OCI-LY7 (cell line): ENCODE data around the gene LYPD1.

Experiments used
- EZH2phosphoT487 ChIP-seq: fragments of 200-600 bp; sonication (generic); IDR thresholded peaks from 2 replicates; pipeline ENCODE4 v1.6.1; 2018; ENCODE audit warnings: low read depth, borderline replicate concordance, mild to moderate bottlenecking, mixed run types, antibody characterized with exemption, low read length, moderate library complexity, mixed read lengths
- TF ChIP-seq, protein P1 (sequence below): fragments of 200-600 bp; sonication (generic); conservative IDR thresholded peaks from 2 replicates; pipeline ENCODE4 v1.5.1; 2014; ENCODE audit warnings: mild to moderate bottlenecking, antibody characterized with exemption, low read length, moderate library complexity, mixed read lengths

DNA sequence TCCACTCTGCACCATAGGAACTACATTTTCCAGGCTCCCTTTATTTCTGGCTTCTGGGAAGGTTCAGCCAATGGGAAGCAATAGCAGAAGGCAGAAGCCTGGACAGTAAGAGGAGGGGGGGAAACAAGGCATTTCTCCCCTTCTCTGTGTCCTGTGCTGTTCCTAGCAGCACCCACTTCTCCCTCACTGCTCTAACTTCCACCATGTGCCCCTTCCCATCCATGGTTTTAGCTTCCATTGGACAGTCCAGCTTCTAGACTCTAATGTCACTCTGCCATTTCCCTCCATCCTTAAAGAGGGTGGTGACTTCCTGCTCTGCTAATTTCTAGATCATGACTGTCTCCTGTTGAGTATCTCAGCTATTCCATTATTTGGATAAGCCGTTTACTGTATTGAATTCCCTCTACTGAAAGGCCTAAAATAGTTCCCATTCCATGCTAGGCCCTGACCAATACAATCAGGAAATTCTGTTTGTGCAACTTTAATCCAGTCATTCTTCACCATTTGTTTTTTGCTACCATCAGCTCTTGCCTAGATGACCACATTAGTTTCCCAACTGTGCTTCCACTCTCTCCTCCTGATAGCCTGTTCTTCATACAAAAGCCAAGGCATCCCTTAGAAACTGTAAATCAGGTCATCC is 20.8 kb upstream of the LYPD1 start:
- TF ChIP-seq, protein P1, sequence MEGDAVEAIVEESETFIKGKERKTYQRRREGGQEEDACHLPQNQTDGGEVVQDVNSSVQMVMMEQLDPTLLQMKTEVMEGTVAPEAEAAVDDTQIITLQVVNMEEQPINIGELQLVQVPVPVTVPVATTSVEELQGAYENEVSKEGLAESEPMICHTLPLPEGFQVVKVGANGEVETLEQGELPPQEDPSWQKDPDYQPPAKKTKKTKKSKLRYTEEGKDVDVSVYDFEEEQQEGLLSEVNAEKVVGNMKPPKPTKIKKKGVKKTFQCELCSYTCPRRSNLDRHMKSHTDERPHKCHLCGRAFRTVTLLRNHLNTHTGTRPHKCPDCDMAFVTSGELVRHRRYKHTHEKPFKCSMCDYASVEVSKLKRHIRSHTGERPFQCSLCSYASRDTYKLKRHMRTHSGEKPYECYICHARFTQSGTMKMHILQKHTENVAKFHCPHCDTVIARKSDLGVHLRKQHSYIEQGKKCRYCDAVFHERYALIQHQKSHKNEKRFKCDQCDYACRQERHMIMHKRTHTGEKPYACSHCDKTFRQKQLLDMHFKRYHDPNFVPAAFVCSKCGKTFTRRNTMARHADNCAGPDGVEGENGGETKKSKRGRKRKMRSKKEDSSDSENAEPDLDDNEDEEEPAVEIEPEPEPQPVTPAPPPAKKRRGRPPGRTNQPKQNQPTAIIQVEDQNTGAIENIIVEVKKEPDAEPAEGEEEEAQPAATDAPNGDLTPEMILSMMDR = no peak
- TF ChIP-seq EZH2phosphoT487 = no peak
